Spleen (tissue), 7 donors: ENCODE measurements around the gene JAKMIP1.

Experiments
- CTCF ChIP-seq, 11 experiments: fragments of 200-600 bp in 7 of 11; fragments of 450-650 bp in 4 of 11; sonication (generic) in 4 of 11; IDR thresholded peaks in 8 of 11; conservative IDR thresholded peaks in 3 of 11; 1 replicate in 7 of 11; 2 replicates in 4 of 11; pipeline versions ENCODE4 v1.4.0 to v1.8.0; 2016 to 2021; ENCODE audit warnings: antibody characterized with exemption in 11 of 11, inconsistent platforms in 4 of 11, mild to moderate bottlenecking in 1 of 11
- POLR2AphosphoS5 ChIP-seq, 3 donors: sonication (generic); formaldehyde crosslinking; IDR thresholded peaks; one replicate each; pipeline ENCODE4 v1.5.1; 2017; ENCODE audit warnings: antibody characterized with exemption in 3 of 3
- donor health status: DM: no; HTN: no; CAD: no; lungs with moderate emphysema.
- donor health status: DM: no; HTN: no; CAD: no.
- donor health status: DM: no; HTN: no; CAD: no.

DNA sequence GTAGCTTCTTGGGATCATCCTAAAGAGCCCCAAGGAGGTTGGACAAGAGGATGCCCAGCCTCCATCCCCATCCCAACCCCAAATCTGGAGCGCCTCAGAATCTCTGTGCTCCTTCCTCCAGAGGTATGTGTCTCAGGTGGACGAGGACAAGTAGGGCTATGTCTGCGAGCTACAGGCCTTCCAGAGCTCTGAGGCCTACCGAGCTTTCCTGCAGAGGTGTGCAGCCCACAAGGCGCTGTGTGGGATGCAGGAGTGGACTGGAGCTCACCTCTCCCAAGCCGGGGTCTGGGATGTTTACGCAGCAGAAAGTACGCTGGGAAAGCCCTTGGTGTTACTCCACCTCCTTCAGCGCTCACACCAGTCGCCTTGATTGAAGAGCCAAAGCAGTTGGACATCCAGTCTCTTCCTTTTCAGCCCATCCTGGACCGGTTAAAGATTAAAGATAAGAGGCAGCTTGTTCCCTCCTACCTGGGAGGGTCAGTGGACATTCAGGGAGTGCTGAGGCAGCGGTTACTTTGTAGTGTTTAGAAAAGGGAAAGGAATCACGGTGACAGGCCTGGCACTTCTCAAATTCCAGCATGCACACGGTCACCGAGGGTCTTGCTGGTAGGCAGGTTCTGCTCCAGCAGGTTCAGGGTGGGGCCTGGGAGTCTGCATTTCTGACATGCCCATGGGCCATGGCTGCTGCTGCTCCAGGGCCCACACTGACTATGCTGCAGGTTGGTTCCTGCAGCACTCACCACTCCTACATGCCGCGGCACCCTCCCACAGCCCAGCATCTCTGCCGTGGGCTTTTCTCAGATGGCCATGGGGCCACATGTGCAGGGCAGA lies 29.5 kb upstream of the JAKMIP1 start:
- TF ChIP-seq POLR2AphosphoS5 (IDR thresholded peaks at IDR 0.05) (no peak), CTCF (IDR thresholded peaks at IDR 0.05 in 8 of 11, conservative IDR thresholded peaks at IDR 0.05 in 3 of 11) (no peak)
